ENCODE results near the gene PNLIPRP2.

DNA sequence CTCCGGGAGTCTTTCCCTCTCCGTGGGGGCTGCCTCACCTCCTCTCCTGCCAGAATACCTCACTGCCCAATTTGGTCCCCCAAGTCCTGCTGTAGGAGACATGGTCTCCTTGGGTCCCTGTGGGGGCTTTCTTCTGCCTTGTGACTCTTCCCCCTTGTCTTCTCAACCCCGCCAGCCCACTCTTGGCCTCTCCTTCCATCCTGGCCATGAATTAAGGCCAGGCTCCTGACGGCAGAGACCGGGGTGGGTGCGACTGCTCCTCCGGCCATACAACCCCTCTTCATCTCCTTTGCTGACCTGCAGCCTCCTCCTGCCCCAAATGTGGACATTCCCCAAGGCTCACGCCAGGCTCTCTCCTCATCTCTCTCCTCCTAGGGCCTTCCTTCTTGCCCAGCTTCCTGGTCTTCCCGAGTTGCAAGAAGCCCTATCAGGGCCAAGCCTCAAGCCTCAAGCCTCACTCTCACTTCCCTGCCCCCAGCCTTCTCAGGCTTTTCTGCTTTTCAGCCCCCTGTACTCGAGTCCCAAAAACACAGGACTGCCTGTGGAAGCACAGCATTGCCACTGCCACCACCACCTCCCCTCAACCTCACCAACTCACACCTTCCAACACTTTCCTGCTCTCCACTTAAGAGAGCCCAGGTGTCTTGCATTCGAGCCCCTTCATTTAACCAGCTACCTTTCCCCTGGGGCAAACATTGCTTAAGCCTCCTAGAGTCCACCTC lies 1.3 kb downstream of the PNLIPRP2 start:
- no peak for TF ChIP-seq EZH2phosphoT487 (IDR thresholded peaks at IDR 0.05; ENCODE audit: insufficient read depth, low read depth)
- TF ChIP-seq EZH2 (IDR thresholded peaks at IDR 0.05; ENCODE audit: insufficient read depth, poor library complexity, severe bottlenecking) = no peak

Measured in GM23248 (cell line).